HUES6 (cell line): ENCODE data around the gene TNNI3K.

Source experiments
- H3K27ac ChIP-seq: 2 replicates; pipeline ENCODE4 v1.7.0; 2013; ENCODE audit warnings: low read depth, mild to moderate bottlenecking, low read length, inconsistent platforms
- H3K27me3 ChIP-seq: 2 replicates; pipeline ENCODE4 v1.6.1; 2013; ENCODE audit warnings: low read length; ENCODE audit not compliant: control insufficient read depth, insufficient read depth
- H3K36me3 ChIP-seq: 2 replicates; pipeline ENCODE4 v1.6.1; 2013; ENCODE audit warnings: low read length; ENCODE audit not compliant: control insufficient read depth, insufficient read depth
- H3K4me1 ChIP-seq: 2 replicates; pipeline ENCODE4 v1.6.1; 2013; ENCODE audit warnings: low read length; ENCODE audit not compliant: control insufficient read depth, insufficient read depth
- H3K4me3 ChIP-seq: 2 replicates; pipeline ENCODE4 v1.5.1; 2013; ENCODE audit warnings: low read depth, low read length
- H3K9ac ChIP-seq: one replicate; pipeline ENCODE4 v1.6.1; 2013; ENCODE audit warnings: mild to moderate bottlenecking, low read length
- H3K9me3 ChIP-seq: 2 replicates; pipeline ENCODE4 v1.6.1; 2013; ENCODE audit warnings: low read depth, low read length; ENCODE audit not compliant: control insufficient read depth, insufficient read depth

The TNNI3K gene

GRCh38 chr1:74502432-74502831 lies 267.2 kb downstream of the TNNI3K start:
- Histone ChIP-seq H3K27me3 (no peaks in the 10 kb centered on the region), H3K27ac (no peak overlapping the region), H3K9me3 (no peaks in the 10 kb centered on the region), H3K36me3 (no peaks in the 10 kb centered on the region), H3K4me1 (peaks cover 12% of the 10 kb centered on the region; the same call in 1 of the 2 replicates), H3K4me3 (no peak overlapping the region), H3K9ac (no peak overlapping the region)

- H3K4me1 ChIP-seq = peaks cover 12% of the 10 kb centered on the region; the same call in 1 of the 2 replicates
- no peaks in the 10 kb centered on the region for H3K36me3 ChIP-seq
- no peak overlapping the region for H3K4me3 ChIP-seq
- H3K9ac ChIP-seq = no peak overlapping the region
- H3K9me3 ChIP-seq = no peaks in the 10 kb centered on the region
- H3K27me3 ChIP-seq = no peaks in the 10 kb centered on the region
- H3K27ac ChIP-seq = no peak overlapping the region
These were observed 267.7 kb downstream of the TNNI3K start for GRCh38 chr1:74502858-74503257.

DNA sequence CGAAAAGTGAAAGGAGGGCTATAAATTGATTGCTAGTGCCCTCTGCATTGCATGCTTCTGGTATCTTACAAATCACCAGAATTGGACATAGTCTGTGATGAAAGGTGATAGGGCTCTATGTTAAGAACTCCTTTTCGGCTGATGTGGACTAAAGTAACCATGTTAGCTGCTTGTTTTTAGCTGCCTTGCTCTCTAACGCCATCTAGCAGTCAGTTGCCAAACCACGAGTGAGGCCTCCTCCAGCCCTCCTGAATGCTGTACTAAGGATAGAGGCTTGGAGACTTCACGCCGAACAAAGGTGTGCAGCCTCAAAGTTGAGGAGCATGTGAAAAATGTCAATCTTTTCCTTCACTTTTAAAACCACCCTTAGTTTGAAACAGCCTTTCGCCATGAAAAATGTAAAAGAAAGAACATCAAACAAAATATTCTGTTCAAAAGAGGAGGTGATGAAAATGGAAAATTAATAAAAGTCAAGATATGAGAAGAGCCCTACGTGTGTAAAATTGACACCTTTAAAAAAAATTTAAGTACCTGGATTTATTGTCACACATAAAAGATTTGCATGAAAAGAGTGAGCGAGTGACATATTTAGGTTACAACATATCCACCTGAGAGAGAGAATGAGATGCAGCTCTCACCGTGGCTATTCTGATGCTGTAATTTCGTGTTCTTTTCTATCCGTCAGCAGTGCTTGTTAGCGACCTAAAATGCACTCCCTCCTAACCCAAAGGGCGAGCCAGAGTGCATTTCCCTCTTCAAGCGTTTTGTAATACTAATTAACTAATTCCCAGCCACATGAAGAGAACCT lies 269.1 kb downstream of the TNNI3K start:
- Histone ChIP-seq H3K27ac (no peak overlapping the region), H3K9ac (no peak overlapping the region), H3K4me3 (no peak overlapping the region), H3K27me3 (no peaks in the 10 kb centered on the region), H3K9me3 (no peaks in the 10 kb centered on the region), H3K36me3 (no peaks in the 10 kb centered on the region), H3K4me1 (peaks cover 17% of the 10 kb centered on the region)

GRCh38 chr1:74504933-74505512 lies 269.8 kb downstream of the TNNI3K start:
- H3K27ac ChIP-seq = no peak overlapping the region
- H3K9me3 ChIP-seq = no peaks in the 10 kb centered on the region
- no peak overlapping the region for H3K9ac ChIP-seq
- H3K27me3 ChIP-seq = no peaks in the 10 kb centered on the region
- H3K4me1 ChIP-seq = peaks cover 17% of the 10 kb centered on the region
- no peak overlapping the region for H3K4me3 ChIP-seq
- no peaks in the 10 kb centered on the region for H3K36me3 ChIP-seq

DNA sequence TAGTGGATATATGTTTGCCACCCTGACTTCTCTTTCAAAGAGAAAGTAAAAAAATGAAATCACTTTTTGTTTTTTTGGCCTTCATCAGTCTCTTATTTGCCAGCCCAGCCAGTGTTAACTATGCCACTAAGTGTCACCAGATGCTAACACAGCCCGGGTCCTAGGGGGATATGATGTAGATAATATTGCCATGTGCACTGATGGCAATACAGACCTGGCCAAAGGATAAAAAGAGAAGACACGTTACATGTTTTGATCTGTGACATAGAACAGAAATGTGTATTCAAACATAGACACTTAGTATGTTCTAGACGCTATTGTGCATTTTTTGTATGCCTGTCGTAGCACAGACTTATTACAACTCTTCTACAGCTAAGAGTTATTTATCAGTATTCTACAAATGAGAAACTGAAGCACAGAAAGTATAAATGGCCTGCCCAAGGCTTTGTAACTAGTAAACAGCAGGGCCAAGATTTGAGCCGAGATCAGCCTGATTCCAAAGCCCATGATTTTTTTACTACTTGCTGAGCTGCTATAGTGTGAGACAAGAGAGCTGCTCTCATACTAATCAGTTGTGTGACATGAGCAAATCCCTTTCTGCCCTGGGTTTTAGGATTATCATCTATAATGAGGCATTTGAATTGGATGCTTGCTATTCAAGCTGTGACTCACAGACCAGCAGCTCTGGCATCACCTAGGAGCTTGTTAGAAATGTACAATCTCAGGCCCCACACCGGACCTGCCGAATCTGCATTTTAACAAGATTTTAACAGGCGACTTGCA lies 270.9 kb downstream of the TNNI3K start:
- Histone ChIP-seq H3K27me3 (no peaks in the 10 kb centered on the region), H3K9me3 (no peaks in the 10 kb centered on the region), H3K9ac (no peak overlapping the region), H3K27ac (0 out of 2 replicates have a peak overlapping the region, but pooled peaks have one; percentile 8), H3K4me1 (peaks cover 17% of the 10 kb centered on the region), H3K36me3 (no peaks in the 10 kb centered on the region), H3K4me3 (no peak overlapping the region)

- H3K27ac ChIP-seq = no peak overlapping the region
- peaks cover 17% of the 10 kb centered on the region for H3K4me1 ChIP-seq
- no peak overlapping the region for H3K9ac ChIP-seq
- no peaks in the 10 kb centered on the region for H3K9me3 ChIP-seq
- H3K4me3 ChIP-seq = no peak overlapping the region
- H3K27me3 ChIP-seq = no peaks in the 10 kb centered on the region
- no peaks in the 10 kb centered on the region for H3K36me3 ChIP-seq
These were observed 273.3 kb downstream of the TNNI3K start for GRCh38 chr1:74508449-74508848.

GRCh38 chr1:74512170-74512915 lies 277.2 kb downstream of the TNNI3K start, which contains the start of gene LRRC53:
Gene LRRC53 (minus strand): TSS chr1:74512611. CDS start chr1:74483349, 29,262 bp downstream.
- Histone ChIP-seq H3K4me1 (peaks cover 5% of the 10 kb centered on the region; the same call in 1 of the 2 replicates), H3K36me3 (no peaks in the 10 kb centered on the region), H3K9ac (no peak within 1 kb of the TSS), H3K27me3 (no peaks in the 10 kb centered on the region), H3K27ac (no peak within 1 kb of the TSS), H3K4me3 (no peak within 1 kb of the TSS), H3K9me3 (no peaks in the 10 kb centered on the region)

- Histone ChIP-seq H3K9ac (no peak overlapping the region), H3K27ac (no peak overlapping the region), H3K36me3 (no peaks in the 10 kb centered on the region), H3K9me3 (no peaks in the 10 kb centered on the region), H3K27me3 (no peaks in the 10 kb centered on the region), H3K4me1 (peaks cover 3% of the 10 kb centered on the region; the same call in 1 of the 2 replicates), H3K4me3 (no peak overlapping the region)
These were observed 278.5 kb downstream of the TNNI3K start for GRCh38 chr1:74513411-74514300.

DNA sequence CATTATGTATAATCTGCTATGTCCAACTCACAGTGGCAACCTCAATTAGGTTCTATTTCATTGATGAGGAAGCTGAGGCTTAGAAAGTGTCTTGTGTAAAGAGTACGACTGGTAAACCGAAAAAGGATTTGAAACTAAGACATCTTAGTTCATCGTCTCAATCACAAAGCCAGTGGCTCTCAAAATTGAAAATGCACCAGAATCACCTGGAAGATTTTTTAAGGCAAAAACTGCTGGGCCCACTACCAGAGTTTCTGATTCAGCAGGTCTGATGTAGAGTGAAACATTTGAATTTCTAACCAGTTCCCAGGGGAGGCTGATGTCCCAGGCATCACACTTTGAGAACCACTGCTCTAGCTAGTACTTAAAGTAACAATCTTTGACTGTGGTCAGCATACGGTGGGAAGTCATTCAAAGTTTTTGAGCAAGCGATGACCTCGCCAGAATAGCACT lies 282.4 kb downstream of the TNNI3K start:
- H3K36me3 ChIP-seq = no peaks in the 10 kb centered on the region
- H3K27me3 ChIP-seq = no peaks in the 10 kb centered on the region
- no peak overlapping the region for H3K27ac ChIP-seq
- H3K4me1 ChIP-seq = peaks cover 12% of the 10 kb centered on the region
- no peaks in the 10 kb centered on the region for H3K9me3 ChIP-seq
- H3K4me3 ChIP-seq = no peak overlapping the region
- H3K9ac ChIP-seq = no peak overlapping the region

DNA sequence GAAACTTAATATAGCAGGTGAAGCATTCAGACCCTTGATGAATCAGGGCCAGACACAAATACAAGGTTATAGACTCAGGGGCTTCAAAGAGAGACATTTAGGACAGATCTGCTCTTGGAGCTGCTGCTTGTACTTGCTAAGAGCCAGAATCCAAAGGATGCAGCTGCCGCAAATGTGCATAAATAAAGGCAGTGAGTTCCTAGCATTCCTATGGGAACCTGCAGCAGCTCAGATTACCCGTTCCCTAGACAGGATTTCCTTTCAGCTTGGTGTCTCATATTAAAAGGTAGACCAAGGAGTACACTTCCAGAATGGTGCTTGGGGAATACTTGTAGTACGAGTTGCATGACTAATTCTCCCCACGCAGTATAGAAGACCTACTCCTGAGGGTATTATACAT lies 287.0 kb downstream of the TNNI3K start:
- Histone ChIP-seq H3K9ac (peak overlapping the region; percentile 15), H3K4me3 (peak overlapping the region; percentile 29), H3K27ac (peak overlapping the region; percentile 44), H3K4me1 (peaks cover 40% of the 10 kb centered on the region), H3K9me3 (no peaks in the 10 kb centered on the region), H3K27me3 (no peaks in the 10 kb centered on the region), H3K36me3 (no peaks in the 10 kb centered on the region)
